Stimulated activated CD4-positive, alpha-beta T cell treated with anti-CD3 and anti-CD28 coated beads, Interleukin-2, amount 100 ng/mL, for 24 hours (primary cell): ENCODE results near the gene CSK.

Source experiments
- DNase-seq, 2 donors: peaks; one replicate each; pipeline ENCODE4 v3.0.0-alpha.2; 2020

CSK gene

GRCh38 chr15:74845208-74845568 is 63.3 kb downstream of the CSK start:
- peak; percentile 62 to 63 for DNase-seq

GRCh38 chr15:74845581-74845980 is 63.7 kb downstream of the CSK start:
- no peak for DNase-seq

GRCh38 chr15:74847432-74847831 is 65.6 kb downstream of the CSK start:
- no peak for DNase-seq

DNA sequence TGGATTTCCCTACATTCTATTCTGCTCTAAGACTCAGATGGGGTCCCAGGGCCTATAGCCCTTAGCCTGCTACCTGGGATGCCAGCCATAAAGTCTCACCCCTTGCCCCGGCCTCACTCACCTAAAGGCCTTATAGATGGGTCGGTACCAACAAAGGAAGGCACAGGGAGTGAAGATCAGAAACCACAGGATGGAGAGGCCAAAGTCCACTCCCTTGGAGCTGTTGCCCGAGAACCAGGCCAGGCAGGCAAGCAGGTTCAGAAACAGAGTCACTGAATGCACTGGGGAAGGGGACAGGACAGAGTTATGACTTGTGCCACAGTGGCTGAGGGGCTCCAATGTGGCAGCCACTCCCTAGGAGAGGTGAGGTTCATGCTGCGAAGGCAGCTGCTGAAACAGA is 68.5 kb downstream of the CSK start:
- no peak for DNase-seq

- no peak for DNase-seq
Observed at GRCh38 chr15:74851960-74852359, 70.1 kb downstream of the CSK start.
